ENCODE results near the gene MGLL.

Gene MGLL

DNA sequence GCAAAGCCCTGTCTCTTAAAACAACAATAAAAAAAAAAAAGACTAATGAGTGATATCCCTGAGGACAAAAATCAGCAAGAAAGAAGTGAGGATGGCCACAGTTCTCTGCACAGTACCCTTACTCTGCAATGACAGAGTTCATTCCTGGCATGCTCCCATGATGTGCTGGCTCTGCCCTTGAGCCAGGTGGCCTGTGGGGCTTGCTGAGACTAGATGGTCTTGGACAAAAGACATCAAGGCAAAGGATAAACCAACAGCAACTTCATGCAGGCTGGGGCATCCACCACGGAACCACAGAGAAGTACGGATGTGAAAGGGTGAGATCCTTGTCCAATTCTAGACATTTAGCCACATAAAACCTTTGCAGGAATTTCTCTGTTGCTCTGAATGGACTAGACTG lies 12.7 kb downstream of the MGLL start:
- no peak for DNase-seq

DNA sequence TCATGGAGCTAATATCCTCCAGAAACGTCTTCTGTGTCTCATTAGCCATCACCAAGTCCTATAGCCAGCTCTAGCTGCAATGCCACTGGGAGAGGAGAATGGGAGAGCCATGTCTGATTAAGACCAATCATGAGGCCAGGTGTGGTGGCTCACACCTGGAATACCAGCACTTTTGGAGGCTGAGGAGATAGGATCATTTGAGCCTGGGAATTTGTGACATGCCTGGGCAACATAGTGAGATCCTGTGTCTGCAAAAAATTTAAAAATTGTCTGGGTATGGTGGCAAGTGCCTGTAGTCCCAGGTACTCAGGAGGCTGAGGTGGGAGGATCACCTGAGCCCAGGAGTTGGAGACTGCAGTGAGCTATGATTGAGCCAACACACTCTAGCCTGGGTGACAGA lies 13.1 kb downstream of the MGLL start:
- DNase-seq: no peak

DNA sequence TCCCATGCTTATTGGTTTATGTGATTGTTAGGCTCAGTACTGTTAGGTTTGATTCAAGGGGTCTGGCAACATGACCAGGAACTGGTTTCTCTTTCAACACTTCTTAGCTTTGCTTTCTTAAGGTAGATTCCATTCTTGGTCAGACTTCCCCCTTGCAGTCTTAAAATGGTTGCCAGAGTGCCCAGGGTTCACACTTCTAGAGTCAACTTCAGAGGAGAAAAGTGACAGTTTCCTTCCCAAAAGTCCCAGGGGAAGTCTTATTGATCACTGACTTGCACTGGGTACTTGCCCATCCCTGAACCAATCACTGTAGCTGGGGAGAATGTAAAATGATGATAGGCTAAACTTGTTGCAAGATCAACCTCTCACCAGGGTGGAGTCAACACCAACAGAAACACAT lies 14.1 kb downstream of the MGLL start:
- DNase-seq: no peak

DNA sequence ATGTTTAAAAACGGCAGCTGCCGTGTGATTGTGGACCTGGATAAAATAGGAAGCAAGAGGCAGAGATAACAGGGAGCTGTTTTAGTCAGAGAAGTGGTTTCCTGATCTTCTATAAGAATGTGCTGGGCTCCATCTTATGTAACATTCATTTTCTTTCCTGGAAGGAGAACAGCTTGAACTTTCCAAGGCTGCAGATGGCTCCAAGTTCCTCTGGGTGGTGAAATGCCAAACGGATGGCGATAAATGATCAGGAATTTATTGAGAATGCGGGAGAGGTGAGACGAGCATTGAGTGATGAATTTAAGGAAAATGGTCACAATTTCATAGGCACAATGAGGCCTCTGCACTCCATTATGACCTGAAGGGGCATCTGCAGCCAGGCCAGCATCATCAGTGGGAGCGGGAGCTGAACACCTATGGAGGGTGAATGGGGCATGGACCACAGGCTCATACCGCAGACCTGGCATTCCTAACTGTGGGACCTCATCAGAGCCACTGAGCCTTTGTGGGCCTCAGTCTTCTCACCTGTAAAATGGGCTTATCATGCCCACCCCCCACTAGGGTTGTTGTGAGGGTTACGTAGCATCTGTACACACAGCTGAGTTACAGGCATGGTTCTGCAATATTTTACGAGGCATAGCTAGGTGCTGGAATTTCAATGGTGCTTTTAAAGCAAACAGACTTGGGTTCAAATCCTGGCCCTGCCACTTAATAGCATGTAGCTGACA lies 17.1 kb downstream of the MGLL start:
- no peak for DNase-seq

DNA sequence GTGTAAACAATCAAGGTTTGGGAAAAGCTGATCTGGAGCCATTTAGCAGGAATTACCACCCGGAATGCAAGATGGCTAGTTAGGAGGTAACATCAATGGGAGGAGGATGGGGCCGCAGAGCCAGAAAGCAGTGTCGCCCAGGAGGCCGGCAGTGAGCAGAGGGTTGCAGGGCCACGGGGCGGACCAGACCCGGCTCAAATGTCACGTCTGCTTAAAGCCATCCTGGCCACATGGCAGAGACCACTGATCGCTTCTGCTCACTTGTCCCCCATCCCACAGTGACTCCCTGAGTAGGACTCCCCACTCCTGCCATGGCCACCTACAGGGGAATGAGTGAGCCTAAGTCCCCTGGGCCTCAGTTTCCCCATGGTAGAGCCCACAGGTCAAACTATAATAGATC lies 18.2 kb downstream of the MGLL start:
- DNase-seq: no peak

DNA sequence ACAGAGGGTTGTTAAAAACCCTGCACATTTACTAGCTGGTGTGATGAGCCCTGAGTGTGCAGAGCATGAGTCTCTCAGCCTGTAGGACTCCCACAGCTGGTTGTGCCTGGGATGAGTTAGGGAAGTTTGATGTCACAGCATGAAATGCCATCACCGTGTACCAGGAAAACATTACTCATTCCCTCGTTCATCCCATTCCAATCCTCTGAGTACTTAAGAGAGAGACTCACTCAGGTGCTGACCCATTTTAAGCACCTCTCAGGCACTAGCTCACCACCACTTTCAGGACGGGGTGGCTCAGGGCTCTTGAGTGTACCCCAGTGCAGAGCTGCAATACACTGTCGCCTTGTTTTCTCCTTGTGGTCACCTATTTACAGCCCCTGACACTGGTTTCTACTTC lies 18.7 kb downstream of the MGLL start:
- peak; percentile 95 for DNase-seq

DNA sequence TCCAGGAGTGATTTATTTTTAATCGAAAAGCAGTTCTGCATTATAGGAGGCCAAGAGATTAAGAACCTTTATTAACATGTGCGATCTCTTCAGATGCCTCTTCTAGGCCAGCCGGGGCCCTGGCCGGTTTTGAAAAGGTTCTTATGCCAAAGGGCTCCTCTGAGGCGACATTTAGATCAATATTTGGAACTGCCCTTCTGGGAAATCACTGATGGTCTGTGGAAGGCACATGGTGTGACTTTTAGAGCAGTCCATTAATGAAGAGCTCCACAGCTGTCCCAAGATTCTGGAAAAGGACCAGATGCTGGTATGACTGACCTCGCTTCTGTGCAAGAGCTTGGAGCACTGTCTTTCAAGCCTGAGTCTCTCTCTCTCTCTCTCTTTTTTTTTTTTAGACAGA lies 19.7 kb downstream of the MGLL start:
- no peak for DNase-seq

DNA sequence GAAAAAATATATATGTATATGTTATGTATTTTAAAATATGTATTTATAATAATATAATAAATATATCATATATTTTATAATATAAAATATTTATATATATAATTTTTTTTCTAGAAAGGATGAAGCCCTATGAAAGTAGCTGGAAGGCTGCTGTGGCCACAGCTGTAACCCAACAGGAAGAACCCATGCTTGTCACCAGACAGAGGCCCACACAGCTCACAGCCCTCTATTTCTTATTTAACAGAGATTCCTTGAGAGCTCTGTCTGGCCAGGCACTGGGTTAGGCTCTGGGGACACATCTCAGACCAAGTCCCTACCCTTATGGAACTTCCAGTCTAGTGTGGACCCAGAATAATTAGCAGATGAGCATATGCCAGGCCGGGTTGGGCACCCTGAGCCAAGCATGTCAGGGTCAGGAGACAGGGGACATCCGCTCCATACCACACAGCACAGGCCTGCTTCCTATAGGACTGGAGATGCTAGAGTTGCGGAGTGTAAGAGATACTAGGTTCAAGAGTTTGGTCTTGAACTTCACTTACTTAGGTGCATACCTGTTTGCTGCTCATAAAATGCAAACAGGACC lies 20.5 kb downstream of the MGLL start:
- no peak for DNase-seq

DNA sequence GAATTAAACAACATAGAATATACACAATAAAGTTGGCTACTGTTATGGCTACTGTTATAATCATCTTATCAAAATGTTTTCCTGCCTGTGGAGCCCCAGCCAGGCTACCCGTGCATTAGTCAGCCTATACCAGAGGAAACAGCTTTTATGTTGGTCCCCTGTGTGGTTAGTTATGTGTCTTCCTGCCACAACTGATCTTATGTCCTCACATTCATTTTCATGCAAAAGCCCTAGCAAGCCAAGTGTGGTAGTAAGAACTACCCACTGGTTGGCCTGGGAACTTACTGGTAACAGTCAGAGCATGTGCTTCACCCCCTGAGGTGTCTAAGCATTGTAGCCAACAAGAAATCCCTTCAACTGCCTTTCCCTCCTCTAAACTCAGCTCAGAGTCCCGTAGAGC lies 21.8 kb downstream of the MGLL start:
- DNase-seq: peak; percentile 46

DNA sequence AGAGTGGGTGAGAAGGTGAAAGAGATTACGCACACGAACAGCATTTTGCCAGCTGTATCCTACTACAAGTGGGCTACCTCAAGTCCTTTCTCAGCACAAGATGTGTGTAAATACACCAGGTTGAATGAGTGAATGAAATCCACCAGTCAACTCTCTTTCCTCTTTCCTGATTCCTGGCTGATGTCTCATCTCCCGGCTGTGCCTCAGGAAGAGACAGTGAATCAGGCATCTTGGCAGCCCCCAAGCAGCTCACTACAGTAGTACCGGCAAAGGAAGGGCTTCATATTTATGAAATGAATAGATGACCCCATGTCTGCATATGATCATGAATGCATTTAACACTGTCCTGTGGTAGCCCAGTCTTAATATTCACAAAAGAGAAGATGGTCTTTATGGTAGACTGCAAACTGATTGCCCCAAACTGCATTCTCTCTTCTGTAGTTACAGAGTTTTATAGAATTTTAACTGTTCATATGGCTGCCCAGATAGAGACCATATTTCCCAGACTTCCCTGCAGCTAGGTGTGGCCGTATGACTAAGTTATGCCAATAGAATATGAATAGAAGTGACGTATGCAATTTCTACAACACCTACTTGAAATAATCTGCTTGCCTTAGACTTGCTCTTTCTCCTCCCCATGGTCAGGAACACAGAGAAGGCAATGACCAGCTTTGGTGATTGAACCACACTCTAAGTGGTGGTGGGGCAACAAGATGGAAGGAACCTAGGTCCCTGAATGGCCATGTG lies 22.7 kb downstream of the MGLL start:
- DNase-seq: peak; percentile 95

DNA sequence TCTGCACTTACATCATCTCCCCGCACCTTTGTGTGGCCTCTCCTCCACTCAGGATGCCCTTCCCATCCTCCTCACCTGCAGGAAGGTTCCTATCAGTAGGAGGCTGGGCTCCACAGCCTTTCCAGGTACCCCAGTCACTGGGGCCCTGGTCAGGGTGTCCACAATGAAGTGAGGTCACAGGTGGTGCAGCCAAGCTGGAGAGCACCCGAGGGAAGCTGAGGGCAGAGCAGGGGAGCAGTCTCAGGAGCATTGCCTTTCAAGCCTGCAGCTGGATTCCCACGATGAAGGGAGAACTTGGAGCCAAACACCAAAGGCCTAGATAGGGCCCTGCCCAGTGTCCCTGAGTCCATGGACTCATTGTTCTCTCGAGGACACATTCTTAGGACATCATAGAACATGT lies 23.6 kb downstream of the MGLL start:
- no peak for DNase-seq

DNA sequence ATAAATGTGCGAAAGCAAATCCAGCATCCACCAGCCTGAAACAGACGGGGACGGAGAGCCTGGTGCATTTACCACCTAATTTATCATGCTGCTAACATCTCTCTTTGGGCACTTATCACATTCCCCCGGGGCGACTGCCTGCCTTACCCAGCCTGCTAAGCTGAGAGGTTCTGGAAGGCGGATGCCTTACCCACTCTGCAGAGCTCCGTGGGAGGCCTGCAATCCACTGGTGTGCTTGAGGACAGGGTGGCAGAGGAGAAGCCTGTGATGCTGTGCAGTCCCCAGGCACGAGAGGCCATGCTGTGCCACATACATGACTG lies 25.5 kb downstream of the MGLL start:
- DNase-seq: no peak

DNA sequence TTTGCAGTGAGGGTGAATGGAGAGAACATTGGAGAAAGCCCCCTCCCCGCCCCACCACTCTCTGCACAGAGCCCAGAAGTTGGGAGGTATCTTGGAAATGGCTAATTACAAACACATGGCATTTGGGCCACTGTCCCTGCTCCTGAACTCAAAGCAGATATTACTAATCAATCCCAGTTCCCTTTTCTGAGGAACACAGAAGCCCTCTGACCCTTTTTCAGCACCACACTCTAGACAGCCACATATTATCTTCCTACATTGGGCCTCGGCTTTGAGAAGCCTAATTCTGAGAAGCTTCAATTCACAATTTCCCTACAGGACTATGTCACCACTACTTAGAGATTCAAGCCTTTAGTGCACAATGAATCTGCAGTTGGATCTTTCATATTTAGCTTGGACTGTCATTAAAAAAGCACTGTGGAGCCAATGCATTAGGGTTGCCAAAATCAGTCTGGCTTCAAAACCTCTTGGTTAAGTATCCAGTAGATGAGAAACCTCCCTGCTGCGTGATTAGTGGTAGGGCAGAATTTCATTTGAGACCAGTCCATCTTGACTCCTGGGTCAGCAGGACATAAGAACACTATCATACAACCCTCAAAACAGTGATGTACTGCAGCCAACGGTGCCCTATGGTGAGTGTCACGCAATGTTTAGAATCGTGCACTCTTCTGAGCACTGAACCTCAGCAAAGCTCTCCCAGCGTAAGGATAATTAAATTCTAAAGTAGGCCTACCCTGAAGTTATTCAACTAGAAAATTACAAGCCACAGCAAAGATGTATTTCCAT lies 26.1 kb downstream of the MGLL start:
- DNase-seq: no peak

DNA sequence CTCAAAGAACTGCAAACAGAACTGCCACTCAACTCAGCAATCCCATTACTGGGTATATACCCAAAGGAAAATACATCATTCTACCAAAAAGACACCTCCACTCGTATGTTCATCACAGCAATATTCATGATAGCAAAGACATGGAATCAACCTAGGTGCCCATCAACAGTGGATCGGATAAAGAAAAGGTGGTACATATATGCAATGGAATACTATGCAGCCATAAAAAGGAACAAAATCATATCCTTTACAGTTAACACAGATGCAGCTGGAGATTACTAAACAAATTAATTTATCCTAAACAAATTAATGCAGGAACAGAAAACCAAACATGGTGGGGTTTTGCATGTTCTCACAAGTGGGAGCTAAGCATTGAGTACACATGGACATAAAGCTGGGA lies 27.3 kb downstream of the MGLL start:
- DNase-seq: no peak

DNA sequence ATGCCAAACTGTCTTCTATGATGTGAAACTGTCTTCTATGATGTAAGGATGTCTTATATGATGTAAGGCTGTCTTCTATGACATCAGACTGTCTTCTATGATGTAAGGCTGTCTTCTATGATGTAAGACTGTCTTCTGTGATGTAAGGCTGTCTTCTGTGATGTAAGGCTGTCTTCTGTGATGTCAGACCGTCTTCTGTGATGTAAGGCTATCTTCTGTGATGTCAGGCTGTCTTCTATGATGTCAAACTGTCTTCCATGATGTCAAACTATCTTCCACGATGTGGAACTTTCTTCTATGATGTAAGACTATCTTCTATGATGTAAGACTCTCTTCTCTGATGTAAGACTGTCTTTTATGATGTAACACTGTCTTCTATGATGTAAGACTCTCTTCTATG lies 27.9 kb downstream of the MGLL start:
- DNase-seq: no peak

DNA sequence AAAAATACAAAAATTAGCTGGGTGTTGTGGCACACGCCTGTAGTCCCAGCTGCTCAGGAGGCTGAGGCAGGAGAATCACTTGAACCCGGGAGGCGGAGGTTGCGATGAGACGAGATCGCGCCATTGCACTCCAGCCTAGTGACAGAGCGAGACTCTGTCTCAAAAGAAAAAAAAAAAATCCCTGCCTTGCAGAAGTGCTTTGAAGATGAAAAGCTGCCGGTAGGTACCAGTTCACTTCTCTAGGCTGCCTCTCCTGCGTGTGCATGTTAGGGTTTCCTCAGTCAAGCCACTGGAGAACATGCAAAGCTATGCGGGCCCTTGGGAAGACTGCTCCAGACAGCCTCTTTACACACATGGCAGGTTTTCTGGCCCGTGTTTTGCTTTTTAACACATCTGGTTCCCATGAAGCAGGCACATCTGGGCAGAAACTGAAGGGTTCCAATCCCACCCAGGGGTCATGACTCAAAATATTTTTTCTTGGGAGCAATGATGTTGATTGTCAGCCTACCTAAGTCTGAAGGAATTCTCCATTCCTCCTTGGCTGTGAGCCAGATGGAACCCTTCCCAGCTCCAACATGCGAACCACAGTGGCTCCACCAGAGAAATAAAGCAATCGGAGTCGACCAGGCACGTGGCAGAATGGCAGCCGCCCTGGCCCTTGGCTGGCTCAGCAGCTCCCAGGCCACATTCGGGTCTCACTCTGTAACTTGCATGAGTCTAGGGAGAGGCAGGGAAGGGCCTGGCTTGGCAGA lies 29.6 kb downstream of the MGLL start:
- peak; percentile 99 for DNase-seq

DNA sequence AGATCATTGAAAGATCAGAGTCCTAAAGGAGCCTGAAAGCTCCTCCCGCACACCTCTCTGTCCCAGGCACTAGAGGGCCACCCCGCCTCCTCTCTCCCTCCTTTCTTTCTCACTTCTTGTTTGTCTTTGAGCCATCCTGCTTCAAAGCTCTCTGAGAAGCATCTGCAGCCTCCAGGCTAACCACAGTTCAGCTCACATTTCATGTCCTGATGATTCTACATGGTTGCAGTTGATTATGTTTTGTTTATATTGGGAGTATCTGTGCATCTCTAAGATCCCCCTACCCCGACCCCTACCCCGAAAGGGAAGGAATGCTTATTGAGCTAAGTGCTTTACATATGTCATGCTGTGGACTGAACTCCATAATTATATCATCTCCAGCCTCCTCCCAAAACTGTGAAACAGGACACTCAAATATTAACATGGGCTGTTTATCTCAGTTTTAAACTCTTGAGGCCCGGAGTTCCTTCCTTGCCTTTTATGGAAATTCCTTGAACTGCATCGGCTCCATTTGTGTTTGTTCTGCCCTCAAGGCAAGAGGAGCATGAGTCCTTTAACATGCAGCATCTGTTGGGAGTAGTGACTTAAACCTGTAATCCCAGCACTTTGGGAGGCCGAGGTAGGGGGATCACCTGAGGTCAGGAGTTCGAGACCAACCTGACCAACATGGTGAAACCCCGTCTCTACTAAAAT lies 30.9 kb downstream of the MGLL start:
- DNase-seq: peak; percentile 90

DNA sequence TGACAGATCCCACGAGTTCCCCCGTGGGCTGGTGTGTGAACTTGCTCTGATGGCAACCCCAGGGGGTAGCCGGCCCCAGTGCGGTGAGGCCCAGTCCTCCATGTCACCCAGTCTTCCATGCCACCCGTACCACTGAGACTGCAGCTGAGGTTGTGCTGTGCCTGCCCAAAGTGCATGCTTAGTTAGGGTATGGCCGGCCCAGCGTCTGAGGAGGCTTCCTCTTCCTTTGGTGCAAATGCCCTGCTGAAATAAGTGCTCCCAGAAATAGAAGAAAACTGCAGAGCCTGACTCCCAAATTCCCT lies 31.5 kb downstream of the MGLL start:
- no peak for DNase-seq

DNA sequence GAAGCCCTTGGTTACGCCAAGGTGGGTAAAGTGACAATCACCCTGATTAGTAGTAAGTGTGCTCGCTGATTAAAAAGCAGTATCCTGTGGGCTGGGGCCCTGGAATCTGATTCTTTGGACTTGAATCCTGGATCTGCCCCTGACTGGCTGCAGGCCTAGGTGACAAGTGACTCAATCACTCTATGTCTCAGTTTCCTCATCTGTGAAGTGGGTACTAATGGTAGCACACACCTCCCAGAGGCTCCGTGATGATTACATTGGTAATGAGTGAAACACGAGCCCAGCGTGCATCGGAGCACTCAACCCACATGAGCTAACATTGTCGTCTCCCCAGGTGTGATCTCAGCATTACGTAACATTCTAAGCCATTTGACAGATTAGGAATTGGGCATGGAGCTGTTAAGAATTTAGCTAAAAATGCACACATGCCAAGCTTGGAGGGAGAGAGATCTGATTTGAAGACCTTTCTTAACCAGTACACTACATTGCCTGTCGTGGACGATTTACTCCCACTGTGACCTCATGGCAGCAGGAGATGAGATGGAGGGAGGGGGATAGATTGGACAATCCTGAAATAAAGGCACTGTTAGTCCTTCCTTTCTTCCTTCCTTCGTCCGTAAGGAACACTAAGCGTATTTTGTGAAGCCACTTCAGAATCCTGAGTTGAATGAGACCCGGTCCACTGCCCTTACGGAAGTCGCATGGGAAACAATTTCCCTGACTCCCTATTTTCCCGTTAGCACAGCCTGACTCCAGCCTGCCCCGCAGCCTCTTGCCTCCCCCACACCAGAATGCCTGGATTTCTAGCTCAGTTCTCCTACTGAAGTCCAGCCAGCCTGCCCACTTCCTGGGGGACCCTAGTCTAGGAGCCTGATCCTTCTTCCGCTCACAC lies 32.1 kb downstream of the MGLL start:
- DNase-seq: no peak

DNA sequence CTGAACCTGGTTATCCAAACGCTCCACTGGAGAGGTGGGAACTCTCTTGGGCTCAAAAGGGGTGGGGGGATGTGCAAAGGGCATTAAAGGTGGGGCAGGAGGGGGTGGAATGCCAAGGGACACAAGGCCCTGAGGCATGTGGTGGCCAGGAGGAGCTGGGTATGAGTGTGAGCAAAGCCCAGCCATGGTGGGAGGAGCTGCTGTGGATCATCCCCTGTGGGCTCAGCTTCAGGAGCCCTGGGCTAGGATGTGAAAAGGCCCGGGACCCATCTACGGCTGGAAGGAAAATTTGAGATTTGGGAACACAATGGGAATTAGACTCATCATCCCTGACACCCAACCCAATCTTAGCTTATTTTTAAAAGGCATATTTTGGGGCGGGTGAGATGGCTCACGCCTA lies 33.3 kb downstream of the MGLL start:
- no peak for DNase-seq

DNA sequence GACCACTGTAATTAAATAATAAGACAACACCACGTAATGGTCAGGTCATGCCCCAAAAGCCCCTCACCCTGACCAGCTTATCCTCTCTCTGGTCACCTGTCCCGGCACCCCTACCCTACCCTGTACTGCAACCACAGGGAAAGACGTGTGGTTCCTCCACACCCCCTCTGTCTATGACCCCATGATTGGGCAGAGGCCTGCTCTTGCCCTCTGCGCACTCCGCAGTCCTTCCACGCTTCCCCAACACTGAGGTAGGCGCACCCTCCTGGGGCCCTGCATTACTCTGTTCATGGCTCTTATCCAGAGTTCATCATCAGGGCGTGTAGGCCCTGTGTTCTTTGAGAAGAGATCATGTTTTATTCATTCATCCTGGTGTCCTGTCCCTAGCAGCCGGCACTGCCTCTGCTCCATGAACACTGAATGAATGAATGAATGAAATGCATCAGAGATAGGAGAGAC lies 33.8 kb downstream of the MGLL start:
- no peak for DNase-seq

All from fibroblast of skin of right quadriceps (primary cell).